IMR-90 (cell line): ENCODE data around the gene TM7SF2.

Experiments used
- BHLHE40 ChIP-seq: fragments of 150-350 bp; IDR thresholded peaks from 2 replicates; pipeline ENCODE4 v1.6.1; 2016; ENCODE audit warnings: mild to moderate bottlenecking, low read depth, low read length
- CEBPB ChIP-seq: IDR thresholded peaks from 2 replicates; pipeline ENCODE4 v1.6.1; 2012; ENCODE audit warnings: low read depth, low read length, improper control_type of control experiment
- CTCF ChIP-seq: conservative IDR thresholded peaks from 2 replicates; pipeline ENCODE4 v1.5.1; 2012; ENCODE audit warnings: mild to moderate bottlenecking, low read depth, low read length, improper control_type of control experiment
- NFE2L2 ChIP-seq: fragments of 150-350 bp; IDR thresholded peaks from 2 replicates; pipeline ENCODE4 v1.6.1; 2016; ENCODE audit warnings: low read depth, mild to moderate bottlenecking, low read length
- POLR2A ChIP-seq: IDR thresholded peaks from 2 replicates; pipeline ENCODE4 v1.6.1; 2012; ENCODE audit warnings: mild to moderate bottlenecking, low read depth, low read length
- RAD21 ChIP-seq: IDR thresholded peaks from 2 replicates; pipeline ENCODE4 v1.6.1; 2012; ENCODE audit warnings: low read length, improper control_type of control experiment
- RFX5 ChIP-seq: IDR thresholded peaks from 2 replicates; pipeline ENCODE4 v1.8.0; 2012; ENCODE audit warnings: low read depth, mild to moderate bottlenecking, low read length, moderate library complexity
- SMC3 ChIP-seq: fragments of 150-350 bp; IDR thresholded peaks from 2 replicates; pipeline ENCODE4 v1.6.1; 2016; ENCODE audit warnings: low read depth, mild to moderate bottlenecking, antibody characterized with exemption, low read length, moderate library complexity
- USF2 ChIP-seq: fragments of 150-350 bp; IDR thresholded peaks from 2 replicates; pipeline ENCODE4 v1.6.1; 2017; ENCODE audit warnings: mild to moderate bottlenecking, antibody characterized with exemption, low read length, low read depth

- TF ChIP-seq POLR2A: no peak
- TF ChIP-seq RFX5: no peak
- no peak for TF ChIP-seq CTCF
- TF ChIP-seq CEBPB: no peak
- TF ChIP-seq SMC3: no peak
- TF ChIP-seq BHLHE40: no peak
- no peak for TF ChIP-seq USF2
- no peak for TF ChIP-seq NFE2L2
- TF ChIP-seq RAD21: no peak
Observed at GRCh38 chr11:65114538-65115171, 3.0 kb downstream of the TM7SF2 start.
